ENCODE results near the gene GJA1. TPM values are rescaled to one million over a fixed set of nuclear protein-coding genes. Genes with fewer than 3 reads are reported as not detected.
"Not testable (repeated sequence)": the region's sequence is repeated elsewhere in the genome, so short reads cannot be mapped to it uniquely, and the experiment has no call there.

Gene GJA1
- total RNA-seq, 1 donor from 2014 or later, result 363 TPM

DNA sequence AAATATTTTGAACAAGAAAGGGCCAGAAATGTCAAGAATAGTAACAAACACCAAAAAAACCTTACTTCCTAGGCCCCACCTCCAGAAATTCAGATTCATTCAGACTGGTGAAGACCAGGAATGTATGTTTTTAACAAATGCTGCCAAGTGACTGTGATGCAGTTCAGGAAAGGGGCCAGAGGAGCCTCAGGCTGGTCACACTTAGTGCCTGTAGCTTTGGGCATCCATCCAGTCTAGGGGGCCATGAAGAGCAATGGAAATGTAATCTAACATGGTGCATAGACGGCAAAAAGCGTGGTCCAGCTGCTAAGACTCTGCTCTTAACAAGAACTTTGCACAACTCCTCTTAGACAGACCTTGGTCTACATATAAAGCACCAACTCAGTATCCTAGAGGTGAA is 7.1 kb downstream of the GJA1 start:
- TF ChIP-seq, protein P1, sequence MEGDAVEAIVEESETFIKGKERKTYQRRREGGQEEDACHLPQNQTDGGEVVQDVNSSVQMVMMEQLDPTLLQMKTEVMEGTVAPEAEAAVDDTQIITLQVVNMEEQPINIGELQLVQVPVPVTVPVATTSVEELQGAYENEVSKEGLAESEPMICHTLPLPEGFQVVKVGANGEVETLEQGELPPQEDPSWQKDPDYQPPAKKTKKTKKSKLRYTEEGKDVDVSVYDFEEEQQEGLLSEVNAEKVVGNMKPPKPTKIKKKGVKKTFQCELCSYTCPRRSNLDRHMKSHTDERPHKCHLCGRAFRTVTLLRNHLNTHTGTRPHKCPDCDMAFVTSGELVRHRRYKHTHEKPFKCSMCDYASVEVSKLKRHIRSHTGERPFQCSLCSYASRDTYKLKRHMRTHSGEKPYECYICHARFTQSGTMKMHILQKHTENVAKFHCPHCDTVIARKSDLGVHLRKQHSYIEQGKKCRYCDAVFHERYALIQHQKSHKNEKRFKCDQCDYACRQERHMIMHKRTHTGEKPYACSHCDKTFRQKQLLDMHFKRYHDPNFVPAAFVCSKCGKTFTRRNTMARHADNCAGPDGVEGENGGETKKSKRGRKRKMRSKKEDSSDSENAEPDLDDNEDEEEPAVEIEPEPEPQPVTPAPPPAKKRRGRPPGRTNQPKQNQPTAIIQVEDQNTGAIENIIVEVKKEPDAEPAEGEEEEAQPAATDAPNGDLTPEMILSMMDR (IDR thresholded peaks at IDR 0.05; ENCODE audit: unreplicated experiment), result no peak
- H3K27ac Mint-ChIP-seq (ENCODE audit: unreplicated experiment), result no peak overlapping the region
- H3K9me3 Mint-ChIP-seq (ENCODE audit: unreplicated experiment), result no peaks in the 10 kb centered on the region
- peaks cover 34% of the 10 kb centered on the region for H3K36me3 Mint-ChIP-seq (ENCODE audit: low read depth, unreplicated experiment)
- peak overlapping the region; percentile 67 for H3K4me3 Mint-ChIP-seq (ENCODE audit: unreplicated experiment)
- peaks cover 4% of the 10 kb centered on the region for H3K27me3 Mint-ChIP-seq (ENCODE audit: unreplicated experiment)
- no peak for DNase-seq (ENCODE audit: low spot score)
- H3K4me1 Mint-ChIP-seq (ENCODE audit: unreplicated experiment), result peaks cover 45% of the 10 kb centered on the region

DNA sequence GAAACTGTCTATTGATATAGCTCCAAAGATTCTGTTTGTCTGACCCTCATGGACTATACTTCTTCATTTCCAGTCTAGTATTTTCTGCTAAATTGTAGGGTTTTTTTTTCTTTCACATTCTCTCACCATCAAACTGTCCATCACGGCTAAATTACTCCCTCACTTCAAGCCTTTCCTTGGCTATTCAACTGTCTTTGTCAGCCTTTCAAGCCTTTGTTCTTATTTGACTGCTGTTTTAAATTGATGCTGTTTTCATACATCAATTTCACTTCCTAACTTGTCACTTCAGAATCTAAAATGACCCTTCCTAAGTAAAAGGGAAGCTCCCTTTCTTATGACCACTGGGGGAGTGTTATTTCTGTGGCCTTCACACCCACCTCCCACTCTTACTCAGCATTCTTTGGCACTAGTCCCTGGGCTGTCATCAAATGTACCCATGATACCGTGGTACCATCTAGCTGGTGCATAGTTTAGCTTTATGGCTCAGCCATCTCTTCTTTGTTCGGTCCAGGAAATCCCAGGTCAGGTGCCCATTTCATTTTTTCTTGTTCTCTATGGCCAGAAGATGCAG is 8.6 kb downstream of the GJA1 start:
- H3K4me3 Mint-ChIP-seq (ENCODE audit: unreplicated experiment), result no peak overlapping the region
- TF ChIP-seq, protein P1 (IDR thresholded peaks at IDR 0.05; ENCODE audit: unreplicated experiment), result no peak
- peaks cover 39% of the 10 kb centered on the region for H3K4me1 Mint-ChIP-seq (ENCODE audit: unreplicated experiment)
- peaks cover 2% of the 10 kb centered on the region for H3K27me3 Mint-ChIP-seq (ENCODE audit: unreplicated experiment)
- no peak for DNase-seq (ENCODE audit: low spot score)
- H3K27ac Mint-ChIP-seq (ENCODE audit: unreplicated experiment), result no peak overlapping the region
- H3K36me3 Mint-ChIP-seq (ENCODE audit: low read depth, unreplicated experiment), result peaks cover 39% of the 10 kb centered on the region
- no peaks in the 10 kb centered on the region for H3K9me3 Mint-ChIP-seq (ENCODE audit: unreplicated experiment)

DNA sequence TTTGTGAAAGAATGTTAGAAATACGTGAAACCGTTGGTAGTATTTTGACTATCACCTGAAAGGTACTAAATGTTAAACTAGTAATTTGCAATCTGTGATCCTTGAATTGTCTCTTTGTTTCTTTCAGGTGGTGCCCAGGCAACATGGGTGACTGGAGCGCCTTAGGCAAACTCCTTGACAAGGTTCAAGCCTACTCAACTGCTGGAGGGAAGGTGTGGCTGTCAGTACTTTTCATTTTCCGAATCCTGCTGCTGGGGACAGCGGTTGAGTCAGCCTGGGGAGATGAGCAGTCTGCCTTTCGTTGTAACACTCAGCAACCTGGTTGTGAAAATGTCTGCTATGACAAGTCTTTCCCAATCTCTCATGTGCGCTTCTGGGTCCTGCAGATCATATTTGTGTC is 11.3 kb downstream of the GJA1 start:
- H3K9me3 Mint-ChIP-seq (ENCODE audit: unreplicated experiment); H3K27me3 Mint-ChIP-seq (ENCODE audit: unreplicated experiment); DNase-seq (ENCODE audit: low spot score); H3K27ac Mint-ChIP-seq (ENCODE audit: unreplicated experiment): not testable (repeated sequence)
- peaks cover 43% of the 10 kb centered on the region for H3K36me3 Mint-ChIP-seq (ENCODE audit: low read depth, unreplicated experiment)
- peaks cover 22% of the 10 kb centered on the region for H3K4me1 Mint-ChIP-seq (ENCODE audit: unreplicated experiment)
- peak overlapping the region; percentile 77 for H3K4me3 Mint-ChIP-seq (ENCODE audit: unreplicated experiment)

DNA sequence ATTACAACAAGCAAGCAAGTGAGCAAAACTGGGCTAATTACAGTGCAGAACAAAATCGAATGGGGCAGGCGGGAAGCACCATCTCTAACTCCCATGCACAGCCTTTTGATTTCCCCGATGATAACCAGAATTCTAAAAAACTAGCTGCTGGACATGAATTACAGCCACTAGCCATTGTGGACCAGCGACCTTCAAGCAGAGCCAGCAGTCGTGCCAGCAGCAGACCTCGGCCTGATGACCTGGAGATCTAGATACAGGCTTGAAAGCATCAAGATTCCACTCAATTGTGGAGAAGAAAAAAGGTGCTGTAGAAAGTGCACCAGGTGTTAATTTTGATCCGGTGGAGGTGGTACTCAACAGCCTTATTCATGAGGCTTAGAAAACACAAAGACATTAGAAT is 12.3 kb downstream of the GJA1 start:
- H3K36me3 Mint-ChIP-seq (ENCODE audit: low read depth, unreplicated experiment), result peaks cover 38% of the 10 kb centered on the region
- DNase-seq (ENCODE audit: low spot score); H3K4me3 Mint-ChIP-seq (ENCODE audit: unreplicated experiment); H3K27ac Mint-ChIP-seq (ENCODE audit: unreplicated experiment); H3K9me3 Mint-ChIP-seq (ENCODE audit: unreplicated experiment); H3K27me3 Mint-ChIP-seq (ENCODE audit: unreplicated experiment): not testable (repeated sequence)
- peaks cover 16% of the 10 kb centered on the region for H3K4me1 Mint-ChIP-seq (ENCODE audit: unreplicated experiment)

DNA sequence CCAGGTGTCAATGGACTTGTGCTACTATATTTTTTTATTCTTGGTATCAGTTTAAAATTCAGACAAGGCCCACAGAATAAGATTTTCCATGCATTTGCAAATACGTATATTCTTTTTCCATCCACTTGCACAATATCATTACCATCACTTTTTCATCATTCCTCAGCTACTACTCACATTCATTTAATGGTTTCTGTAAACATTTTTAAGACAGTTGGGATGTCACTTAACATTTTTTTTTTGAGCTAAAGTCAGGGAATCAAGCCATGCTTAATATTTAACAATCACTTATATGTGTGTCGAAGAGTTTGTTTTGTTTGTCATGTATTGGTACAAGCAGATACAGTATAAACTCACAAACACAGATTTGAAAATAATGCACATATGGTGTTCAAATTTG is 13.1 kb downstream of the GJA1 start:
- Mint-ChIP-seq H3K4me1 (ENCODE audit: unreplicated experiment) (peaks cover 12% of the 10 kb centered on the region), H3K36me3 (ENCODE audit: low read depth, unreplicated experiment) (peaks cover 38% of the 10 kb centered on the region)
- not testable (repeated sequence) for H3K27ac Mint-ChIP-seq (ENCODE audit: unreplicated experiment)

DNA sequence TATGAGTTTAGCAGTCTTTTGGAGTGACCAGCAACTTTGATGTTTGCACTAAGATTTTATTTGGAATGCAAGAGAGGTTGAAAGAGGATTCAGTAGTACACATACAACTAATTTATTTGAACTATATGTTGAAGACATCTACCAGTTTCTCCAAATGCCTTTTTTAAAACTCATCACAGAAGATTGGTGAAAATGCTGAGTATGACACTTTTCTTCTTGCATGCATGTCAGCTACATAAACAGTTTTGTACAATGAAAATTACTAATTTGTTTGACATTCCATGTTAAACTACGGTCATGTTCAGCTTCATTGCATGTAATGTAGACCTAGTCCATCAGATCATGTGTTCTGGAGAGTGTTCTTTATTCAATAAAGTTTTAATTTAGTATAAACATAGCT is 13.9 kb downstream of the GJA1 start:
- TF ChIP-seq, protein P1 (IDR thresholded peaks at IDR 0.05; ENCODE audit: unreplicated experiment), result no peak
- H3K9me3 Mint-ChIP-seq (ENCODE audit: unreplicated experiment), result no peaks in the 10 kb centered on the region
- peaks cover 6% of the 10 kb centered on the region for H3K4me1 Mint-ChIP-seq (ENCODE audit: unreplicated experiment)
- peak overlapping the region; percentile 52 for H3K4me3 Mint-ChIP-seq (ENCODE audit: unreplicated experiment)
- DNase-seq (ENCODE audit: low spot score), result no peak
- H3K36me3 Mint-ChIP-seq (ENCODE audit: low read depth, unreplicated experiment), result peaks cover 38% of the 10 kb centered on the region
- H3K27ac Mint-ChIP-seq (ENCODE audit: unreplicated experiment), result no peak overlapping the region
- peaks cover 2% of the 10 kb centered on the region for H3K27me3 Mint-ChIP-seq (ENCODE audit: unreplicated experiment)

More for the DNA sequence above, 13.1 kb downstream of the GJA1 start:
- not testable (repeated sequence) for H3K4me3 Mint-ChIP-seq (ENCODE audit: unreplicated experiment); DNase-seq (ENCODE audit: low spot score); H3K9me3 Mint-ChIP-seq (ENCODE audit: unreplicated experiment); H3K27me3 Mint-ChIP-seq (ENCODE audit: unreplicated experiment)
